ENCODE results near the gene PARD3B.

DNA sequence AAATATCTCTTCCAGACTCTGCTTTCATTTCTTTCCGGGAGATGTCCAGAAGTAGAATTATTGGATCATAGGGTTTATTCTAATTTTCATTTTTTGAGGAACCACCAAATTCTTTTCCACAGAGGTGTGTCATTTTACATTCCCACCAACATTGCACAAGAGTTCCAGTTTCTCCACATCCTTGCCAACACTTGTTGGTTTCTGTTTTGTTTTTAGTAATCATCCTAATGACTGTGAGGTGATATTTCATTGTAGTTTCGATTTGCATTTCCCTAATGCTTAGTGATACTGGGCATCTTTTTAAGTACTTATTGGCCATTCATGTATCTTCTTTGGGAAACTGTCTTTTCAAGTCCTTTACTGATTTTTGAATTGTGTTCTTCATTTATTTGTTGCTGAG is 513.1 kb downstream of the PARD3B start:
- TF ChIP-seq, protein P1, sequence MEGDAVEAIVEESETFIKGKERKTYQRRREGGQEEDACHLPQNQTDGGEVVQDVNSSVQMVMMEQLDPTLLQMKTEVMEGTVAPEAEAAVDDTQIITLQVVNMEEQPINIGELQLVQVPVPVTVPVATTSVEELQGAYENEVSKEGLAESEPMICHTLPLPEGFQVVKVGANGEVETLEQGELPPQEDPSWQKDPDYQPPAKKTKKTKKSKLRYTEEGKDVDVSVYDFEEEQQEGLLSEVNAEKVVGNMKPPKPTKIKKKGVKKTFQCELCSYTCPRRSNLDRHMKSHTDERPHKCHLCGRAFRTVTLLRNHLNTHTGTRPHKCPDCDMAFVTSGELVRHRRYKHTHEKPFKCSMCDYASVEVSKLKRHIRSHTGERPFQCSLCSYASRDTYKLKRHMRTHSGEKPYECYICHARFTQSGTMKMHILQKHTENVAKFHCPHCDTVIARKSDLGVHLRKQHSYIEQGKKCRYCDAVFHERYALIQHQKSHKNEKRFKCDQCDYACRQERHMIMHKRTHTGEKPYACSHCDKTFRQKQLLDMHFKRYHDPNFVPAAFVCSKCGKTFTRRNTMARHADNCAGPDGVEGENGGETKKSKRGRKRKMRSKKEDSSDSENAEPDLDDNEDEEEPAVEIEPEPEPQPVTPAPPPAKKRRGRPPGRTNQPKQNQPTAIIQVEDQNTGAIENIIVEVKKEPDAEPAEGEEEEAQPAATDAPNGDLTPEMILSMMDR (IDR thresholded peaks at IDR 0.05), result no peak
- no peak for TF ChIP-seq POLR2A (IDR thresholded peaks at IDR 0.05)
- TF ChIP-seq POLR2AphosphoS5 (IDR thresholded peaks at IDR 0.05), result no peak

All from prostate gland (tissue), 2 donors.